Liver (tissue), 9 donors: ENCODE measurements around the gene ARF1. TPM values are rescaled to one million over a fixed set of nuclear protein-coding genes. Genes with fewer than 3 reads are reported as not detected.
A peak's percentile ranks its signal among the peaks of the same experiment; 100 is the strongest.

ENCODE experiments used
- DNase-seq: peaks from one replicate; pipeline ENCODE4 v3.0.0-alpha.2; 2017; ENCODE audit warnings: low spot score
- H3K27ac ChIP-seq, 2 donors: one replicate each; pipeline ENCODE4 v1.7.0; 2013; ENCODE audit warnings: inconsistent platforms in 2 of 2, low read length in 2 of 2, control low read depth in 1 of 2, low read depth in 1 of 2, mild to moderate bottlenecking in 1 of 2
- H3K27me3 ChIP-seq, 4 donors: one replicate each; pipeline versions ENCODE4 v1.6.1 to v1.7.0; 2013; ENCODE audit warnings: low read length in 3 of 4, inconsistent platforms in 1 of 4, mild to moderate bottlenecking in 1 of 4, moderate library complexity in 1 of 4; ENCODE audit not compliant: control insufficient read depth in 4 of 4, insufficient read depth in 4 of 4
- H3K36me3 ChIP-seq, 4 donors: one replicate each; pipeline versions ENCODE4 v1.6.1 to v1.7.0; 2013; ENCODE audit warnings: low read length in 3 of 4, mild to moderate bottlenecking in 3 of 4, low read depth in 1 of 4, moderate library complexity in 1 of 4; ENCODE audit not compliant: control insufficient read depth in 4 of 4, insufficient read depth in 3 of 4
- H3K4me1 ChIP-seq, 4 donors: one replicate each; pipeline versions ENCODE4 v1.6.1 to v1.7.0; 2013; ENCODE audit warnings: low read length in 3 of 4, mild to moderate bottlenecking in 3 of 4, moderate library complexity in 1 of 4; ENCODE audit not compliant: control insufficient read depth in 4 of 4, insufficient read depth in 4 of 4
- H3K4me3 ChIP-seq, 3 donors: one replicate each; pipeline versions ENCODE4 v1.6.1 to v1.7.0; 2013; ENCODE audit warnings: low read length in 3 of 3, control low read depth in 1 of 3, low read depth in 1 of 3, mild to moderate bottlenecking in 1 of 3
- H3K9ac ChIP-seq, 2 donors: one replicate each; pipeline ENCODE4 v1.7.0; 2013; ENCODE audit warnings: low read length in 2 of 2, mild to moderate bottlenecking in 2 of 2, moderate library complexity in 2 of 2, control low read depth in 1 of 2, low read depth in 1 of 2
- H3K9me3 ChIP-seq, 4 donors: one replicate each; pipeline versions ENCODE4 v1.6.1 to v1.7.0; 2013; ENCODE audit warnings: low read length in 3 of 4; ENCODE audit not compliant: control insufficient read depth in 4 of 4
- CTCF ChIP-seq: fragments of 150-350 bp; IDR thresholded peaks from 2 replicates; pipeline ENCODE4 v1.5.1; 2017; ENCODE audit warnings: improper control_type of control experiment, low read depth, low read length; ENCODE audit not compliant: missing input control
- EGR1 ChIP-seq, 2 donors: IDR thresholded peaks; 2 replicates each; pipeline ENCODE4 v1.6.1; 2016 to 2018; ENCODE audit warnings: antibody characterized with exemption in 2 of 2, low read depth in 2 of 2
- FOXA1 ChIP-seq: IDR thresholded peaks from 2 replicates; pipeline ENCODE4 v1.6.1; 2016; ENCODE audit warnings: antibody characterized with exemption
- FOXA2 ChIP-seq: IDR thresholded peaks from 2 replicates; pipeline ENCODE4 v1.6.1; 2016; ENCODE audit warnings: antibody characterized with exemption
- HNF4A ChIP-seq, 2 donors: conservative IDR thresholded peaks; 2 replicates each; pipeline ENCODE4 v1.6.1; 2016; ENCODE audit warnings: antibody characterized with exemption in 2 of 2, mild to moderate bottlenecking in 2 of 2
- JUND ChIP-seq, 2 donors: IDR thresholded peaks; 2 replicates each; pipeline ENCODE4 v1.6.1; 2016; ENCODE audit warnings: antibody characterized with exemption in 2 of 2
- MAX ChIP-seq: IDR thresholded peaks from 2 replicates; pipeline ENCODE4 v1.6.1; 2016; ENCODE audit warnings: antibody characterized with exemption
- NR2F2 ChIP-seq: IDR thresholded peaks from 2 replicates; pipeline ENCODE4 v1.6.1; 2016; ENCODE audit warnings: antibody characterized with exemption
- REST ChIP-seq: IDR thresholded peaks from 2 replicates; pipeline ENCODE4 v1.6.1; 2016; ENCODE audit warnings: antibody characterized with exemption, mild to moderate bottlenecking
- RXRA ChIP-seq, 2 donors: IDR thresholded peaks; 2 replicates each; pipeline ENCODE4 v1.6.1; 2017 to 2018; ENCODE audit warnings: antibody characterized with exemption in 2 of 2, mild to moderate bottlenecking in 1 of 2
- SP1 ChIP-seq: IDR thresholded peaks from 2 replicates; pipeline ENCODE4 v1.6.1; 2018; ENCODE audit warnings: antibody characterized with exemption, mild to moderate bottlenecking
- YY1 ChIP-seq: IDR thresholded peaks from 2 replicates; pipeline ENCODE4 v1.6.1; 2016; ENCODE audit warnings: antibody characterized with exemption, mild to moderate bottlenecking
- ZBTB33 ChIP-seq: IDR thresholded peaks from 2 replicates; pipeline ENCODE4 v1.6.1; 2016; ENCODE audit warnings: antibody characterized with exemption
- WGBS: extraction: QIAGEN DNeasy Blood & Tissue Kit; methylation state at CpG from one replicate; pipeline ENCODE4 v1.1.7; 2013; 5-methylcytosine and 5-hydroxymethylcytosine counted together
- polyA plus RNA-seq, 2 donors: library from polyadenylated mRNA; stranded (reverse) in 1 of 2; unstranded in 1 of 2; fragments of 200-250 nt in 1 of 2; fragments of >200 nt in 1 of 2; fragmentation: Nextera tagmentation in 1 of 2; extraction: Ambion mirVana in 1 of 2; gene quantifications; one replicate each; pipeline versions ENCODE4 v1.2.1 to v1.2.3, GENCODE V29; 2013 to 2015
- total RNA-seq, 2 donors: library from RNA; depleted of rRNA; stranded (reverse); fragments of >200 nt; gene quantifications; one replicate each; pipeline ENCODE4 v1.2.3, GENCODE V29; 2014
- donor health status: healthy.
- donor health status: healthy.
- donor health status: healthy.
- donor health status: healthy.
- donor health status: healthy.

The ARF1 gene
- total and polyA plus RNA-seq, 4 donors = 151 to 282 (median 213) TPM

- Histone ChIP-seq H3K27ac (peak overlapping the region; percentile 90 to 93), H3K4me1 (peaks cover 29 to 64% (median 57%) of the 10 kb centered on the region in 4 donors), H3K9ac (peak overlapping the region; percentile 88 to 99), H3K4me3 (peak overlapping the region; percentile 88 to 96 (median 89)), H3K9me3 (no peaks in the 10 kb centered on the region), H3K27me3 (no peaks in the 10 kb centered on the region), H3K36me3 (peaks cover 0 to 3% (median under 1%) of the 10 kb centered on the region in 4 donors)
- peak; percentile 19 for TF ChIP-seq YY1
- no peak for TF ChIP-seq MAX
- DNase-seq = no peak
- 8% methylated on average over 3 of the region's 3 CpGs for WGBS
These were observed 1.8 kb downstream of the ARF1 start for GRCh38 chr1:228084325-228084724.

DNA sequence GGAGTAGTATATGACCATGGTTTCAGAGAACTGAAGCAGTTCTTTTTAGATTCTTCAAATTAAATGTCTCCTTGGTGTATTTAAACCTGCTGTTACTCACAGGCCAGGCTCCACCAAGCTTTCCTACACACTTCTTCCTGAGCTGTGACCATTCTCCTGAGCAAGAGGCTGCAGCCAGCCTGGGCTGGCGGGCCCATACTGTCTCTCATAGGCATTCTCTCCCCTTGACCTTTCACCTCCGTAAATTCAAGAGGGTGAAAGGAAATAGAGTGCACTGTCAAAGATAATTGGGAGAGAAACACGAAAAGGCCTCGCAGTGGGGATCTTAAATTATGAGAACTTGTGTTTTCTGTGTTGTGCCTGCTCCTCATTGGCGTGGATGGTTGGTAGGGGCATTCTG, 2.3 kb downstream of the ARF1 start:
- Histone ChIP-seq H3K9me3 (no peaks in the 10 kb centered on the region), H3K9ac (no peak overlapping the region), H3K4me3 (peak overlapping the region; percentile 21 to 96 (median 89)), H3K27me3 (no peaks in the 10 kb centered on the region), H3K36me3 (peaks cover 0 to 4% (median under 1%) of the 10 kb centered on the region in 4 donors), H3K27ac (peak overlapping the region; percentile 90 to 93), H3K4me1 (peaks cover 31 to 69% (median 62%) of the 10 kb centered on the region in 4 donors)
- no peak for DNase-seq
- TF ChIP-seq EGR1 (IDR thresholded peaks at IDR 0.05; ENCODE audit: low read depth in 2 of 2) (no peak), YY1 (no peak), RXRA (IDR thresholded peaks at IDR 0.05) (no peak), NR2F2 (no peak), REST (no peak), SP1 (no peak), HNF4A (conservative IDR thresholded peaks at IDR 0.05) (no peak), ZBTB33 (no peak), JUND (IDR thresholded peaks at IDR 0.05) (no peak), MAX (no peak), FOXA1 (no peak), FOXA2 (no peak), CTCF (no peak)
- 42% methylated on average over 5 of the region's 5 CpGs for WGBS
